H1 (cell line): Measurements from ENCODE around the gene ALG11. TPM values are rescaled to one million over a fixed set of nuclear protein-coding genes. Genes with fewer than 3 reads are reported as not detected.

Source experiments
- RAD21 ChIP-seq, 2 experiments: IDR thresholded peaks in 1 of 2; conservative IDR thresholded peaks in 1 of 2; 2 replicates each; pipeline ENCODE4 v1.6.1; 2011; ENCODE audit warnings: low read depth in 2 of 2, low read length in 2 of 2, improper control_type of control experiment in 1 of 2, inconsistent platforms in 1 of 2, mild to moderate bottlenecking in 1 of 2, moderate library complexity in 1 of 2
- RBBP5 ChIP-seq: IDR thresholded peaks from 2 replicates; pipeline ENCODE4 v1.7.1; 2012; ENCODE audit warnings: low read depth, mild to moderate bottlenecking, inconsistent platforms, low read length, moderate library complexity, borderline replicate concordance
- polyA plus RNA-seq, 7 experiments: library from polyadenylated mRNA; depleted of rRNA in 3 of 7; stranded (reverse) in 5 of 7; unstranded in 2 of 7; fragments of >200 nt in 5 of 7; fragments of 200-250 nt in 2 of 7; gene quantifications; 1 replicate in 5 of 7; 2 replicates in 1 of 7; 4 replicates in 1 of 7; pipeline versions ENCODE4 v1.2.1 to v1.2.3, GENCODE V29; 2011 to 2013; ENCODE audit warnings: missing spikeins in 2 of 7, mixed read lengths in 2 of 7
- total RNA-seq: library from RNA; stranded (reverse); fragmentation: NEBNext Ultra II Directional; extraction: Animal tissue kit (Norgen Biotek cat#: 25700); gene quantifications from 2 replicates; pipeline ENCODE4 v1.2.1, GENCODE V29; 2021
- TF ChIP-seq, protein P1 (sequence below): IDR thresholded peaks from 2 replicates; pipeline ENCODE4 v1.6.1; 2012; ENCODE audit warnings: low read length, inconsistent platforms

The ALG11 gene
- total and polyA plus RNA-seq, 2 of the 8 experiments (the other 6 are each of a cell fraction or from before 2014, with no cell fraction given), result 5.2 to 39.9 TPM

DNA sequence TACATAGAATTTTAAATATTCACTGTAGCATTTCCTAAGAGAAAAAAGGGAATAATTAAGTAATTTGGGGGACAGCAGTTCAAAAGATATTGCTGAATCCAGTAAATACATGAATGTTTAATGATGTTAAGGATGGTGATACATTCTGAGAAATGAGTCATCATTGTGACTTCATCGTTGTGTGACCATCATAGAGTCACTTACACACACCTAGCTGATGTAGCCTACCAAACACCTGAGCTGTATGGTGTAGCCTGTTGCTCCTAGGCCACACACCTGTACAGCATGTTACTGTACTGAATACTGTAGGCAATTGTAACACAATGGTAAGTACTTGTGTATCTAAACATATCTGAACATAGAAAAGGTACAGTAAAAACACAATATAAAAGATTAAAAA lies 35.8 kb upstream of the ALG11 start (continued):
- TF ChIP-seq RBBP5 (no peak), RAD21 (IDR thresholded peaks at IDR 0.05 in 1 of 2, conservative IDR thresholded peaks at IDR 0.05 in 1 of 2; ENCODE audit: low read depth in 2 of 2, low read length in 2 of 2) (no peak)
- TF ChIP-seq, protein P1, sequence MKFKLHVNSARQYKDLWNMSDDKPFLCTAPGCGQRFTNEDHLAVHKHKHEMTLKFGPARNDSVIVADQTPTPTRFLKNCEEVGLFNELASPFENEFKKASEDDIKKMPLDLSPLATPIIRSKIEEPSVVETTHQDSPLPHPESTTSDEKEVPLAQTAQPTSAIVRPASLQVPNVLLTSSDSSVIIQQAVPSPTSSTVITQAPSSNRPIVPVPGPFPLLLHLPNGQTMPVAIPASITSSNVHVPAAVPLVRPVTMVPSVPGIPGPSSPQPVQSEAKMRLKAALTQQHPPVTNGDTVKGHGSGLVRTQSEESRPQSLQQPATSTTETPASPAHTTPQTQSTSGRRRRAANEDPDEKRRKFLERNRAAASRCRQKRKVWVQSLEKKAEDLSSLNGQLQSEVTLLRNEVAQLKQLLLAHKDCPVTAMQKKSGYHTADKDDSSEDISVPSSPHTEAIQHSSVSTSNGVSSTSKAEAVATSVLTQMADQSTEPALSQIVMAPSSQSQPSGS, result no peak
- TF ChIP-seq, all 59 proteins: peak for 0
